GM15510 (cell line): ENCODE data around the gene TNS1.

Experiments
- POLR2A ChIP-seq: IDR thresholded peaks from 3 replicates; pipeline ENCODE4 v1.6.1; 2011; ENCODE audit warnings: borderline replicate concordance; ENCODE audit not compliant: insufficient read length; ENCODE audit errors: extremely low read depth

TNS1 gene

GRCh38 chr2:217972037-217972436 lies 30.8 kb downstream of the TNS1 start:
- no peak for TF ChIP-seq POLR2A

- TF ChIP-seq POLR2A: no peak
Observed at GRCh38 chr2:217971166-217971565, 31.6 kb downstream of the TNS1 start.

GRCh38 chr2:217970206-217970605 lies 32.6 kb downstream of the TNS1 start:
- TF ChIP-seq POLR2A: no peak

GRCh38 chr2:217969588-217969987 lies 33.2 kb downstream of the TNS1 start:
- TF ChIP-seq POLR2A: no peak

GRCh38 chr2:217968023-217968422 lies 34.8 kb downstream of the TNS1 start:
- TF ChIP-seq POLR2A: no peak

GRCh38 chr2:217966423-217967070 lies 36.2 kb downstream of the TNS1 start:
- TF ChIP-seq POLR2A: no peak

GRCh38 chr2:217964275-217965161 lies 38.3 kb downstream of the TNS1 start:
- TF ChIP-seq POLR2A: no peak

- TF ChIP-seq POLR2A: no peak
Observed at GRCh38 chr2:217960351-217960750, 42.4 kb downstream of the TNS1 start.

- TF ChIP-seq POLR2A: no peak
Observed at GRCh38 chr2:217959723-217960122, 43.1 kb downstream of the TNS1 start.

GRCh38 chr2:217958884-217959225 lies 43.9 kb downstream of the TNS1 start:
- TF ChIP-seq POLR2A: no peak

- no peak for TF ChIP-seq POLR2A
Observed at GRCh38 chr2:217958206-217958883, 44.5 kb downstream of the TNS1 start.

GRCh38 chr2:217956586-217957457 lies 46.0 kb downstream of the TNS1 start:
- no peak for TF ChIP-seq POLR2A

- no peak for TF ChIP-seq POLR2A
Observed at GRCh38 chr2:217955881-217956493, 46.8 kb downstream of the TNS1 start.
